SK-N-SH (cell line): Measurements from ENCODE around the gene ZNF592. TPM values are rescaled to one million over a fixed set of nuclear protein-coding genes. Genes with fewer than 3 reads are reported as not detected.

Experiments
- CTCF ChIA-PET: fragments of 300-600, 350-600 bp; formaldehyde crosslinking; extraction: SDS; loops from one replicate; lab custom pipeline; 2021; lab: Yijun Ruan, JAX
- POLR2A ChIA-PET: fragments of 350-600 bp; sonication (Branson Sonifier 250); formaldehyde crosslinking; extraction: SDS; loops from one replicate; lab custom pipeline; 2020; ENCODE audit warnings: antibody characterized with exemption, inconsistent platforms; lab: Yijun Ruan, JAX
- DNase-seq: peaks from one replicate; pipeline ENCODE4 v3.0.0; 2012
- H2AFZ ChIP-seq: fragments of 200-600 bp; sonication (generic); 2 replicates; pipeline ENCODE4 v1.8.1; 2016; ENCODE audit warnings: antibody characterized with exemption, mild to moderate bottlenecking, low read depth
- H3F3A ChIP-seq: fragments of 200-600 bp; sonication (generic); replicated peaks from 2 replicates; pipeline ENCODE3; 2016; ENCODE audit warnings: antibody characterized with exemption, mild to moderate bottlenecking; ENCODE audit not compliant: insufficient read depth
- H3K27ac ChIP-seq, 2 experiments: fragments of 200-500 bp in 1 of 2; fragments of 200-600 bp in 1 of 2; sonication (Bioruptor generic) in 1 of 2; sonication (generic), shearing (Covaris generic) in 1 of 2; 2 replicates each; pipeline versions ENCODE4 v1.5.1 to v1.6.1; 2014 to 2016; ENCODE audit warnings: low read depth in 2 of 2, inconsistent platforms in 1 of 2, low read length in 1 of 2, mild to moderate bottlenecking in 1 of 2, mixed read lengths in 1 of 2
- H3K27me3 ChIP-seq: fragments of 200-600 bp; sonication (generic), shearing (Covaris generic); 2 replicates; pipeline ENCODE4 v1.6.1; 2016; ENCODE audit warnings: mixed run types; ENCODE audit not compliant: insufficient read depth
- H3K36me3 ChIP-seq, 2 experiments: fragments of 200-500 bp in 1 of 2; fragments of 200-600 bp in 1 of 2; sonication (Bioruptor generic) in 1 of 2; sonication (generic) in 1 of 2; replicated peaks in 1 of 2; 2 replicates each; pipeline versions ENCODE3 to v1.5.1; 2014 to 2016; ENCODE audit warnings: low read length in 1 of 2, mild to moderate bottlenecking in 1 of 2; ENCODE audit not compliant: insufficient read depth in 2 of 2, control insufficient read depth in 1 of 2
- H3K4me1 ChIP-seq, 2 experiments: fragments of 200-500 bp in 1 of 2; fragments of 200-600 bp in 1 of 2; sonication (Bioruptor generic) in 1 of 2; sonication (generic), shearing (Covaris generic) in 1 of 2; 2 replicates each; pipeline versions ENCODE4 v1.5.1 to v1.6.1; 2014 to 2016; ENCODE audit warnings: low read depth in 1 of 2, low read length in 1 of 2, mixed run types in 1 of 2; ENCODE audit not compliant: insufficient read depth in 2 of 2, control insufficient read depth in 1 of 2
- H3K4me2 ChIP-seq: fragments of 200-600 bp; sonication (generic), shearing (Covaris generic); 2 replicates; pipeline ENCODE4 v1.6.1; 2017; ENCODE audit warnings: mixed run types
- H3K4me3 ChIP-seq, 2 experiments: fragments of 200-500 bp in 1 of 2; fragments of 200-600 bp in 1 of 2; sonication (Bioruptor generic) in 1 of 2; sonication (generic), shearing (Covaris generic) in 1 of 2; 2 replicates each; pipeline versions ENCODE4 v1.5.1 to v1.8.1; 2014 to 2016; ENCODE audit warnings: low read depth in 2 of 2, inconsistent platforms in 1 of 2, low read length in 1 of 2, mild to moderate bottlenecking in 1 of 2, mixed read lengths in 1 of 2, moderate library complexity in 1 of 2
- H3K79me2 ChIP-seq: fragments of 200-600 bp; sonication (generic); 2 replicates; pipeline ENCODE4 v1.8.1; 2017; ENCODE audit warnings: mild to moderate bottlenecking; ENCODE audit not compliant: insufficient read depth
- H3K9ac ChIP-seq: fragments of 200-600 bp; sonication (generic); 2 replicates; pipeline ENCODE4 v1.6.1; 2017; ENCODE audit warnings: mixed run types
- H3K9me2 ChIP-seq: fragments of 200-600 bp; sonication (generic); 2 replicates; pipeline ENCODE4 v1.6.1; 2017; ENCODE audit warnings: mixed run types
- H3K9me3 ChIP-seq: fragments of 200-600 bp; sonication (generic); 2 replicates; pipeline ENCODE4 v1.6.1; 2017; ENCODE audit warnings: mixed run types, mild to moderate bottlenecking, moderate library complexity
- H4K20me1 ChIP-seq: fragments of 200-600 bp; sonication (generic); 2 replicates; pipeline ENCODE4 v1.6.1; 2017; ENCODE audit warnings: mild to moderate bottlenecking, mixed run types; ENCODE audit not compliant: insufficient read depth
- FOXM1 ChIP-seq: IDR thresholded peaks from 2 replicates; pipeline ENCODE4 v1.4.0; 2012; ENCODE audit warnings: low read depth, mild to moderate bottlenecking
- GABPA ChIP-seq: IDR thresholded peaks from 2 replicates; pipeline ENCODE4 v1.4.0; 2012; ENCODE audit warnings: low read depth, mild to moderate bottlenecking
- GATA2 ChIP-seq: sonication (generic); formaldehyde crosslinking; IDR thresholded peaks from 2 replicates; pipeline ENCODE4 v1.5.0; 2020; ENCODE audit warnings: mild to moderate bottlenecking, missing genetic modification reagents
- JUND ChIP-seq: IDR thresholded peaks from 2 replicates; pipeline ENCODE4 v1.4.0; 2012
- MXI1 ChIP-seq: IDR thresholded peaks from 2 replicates; pipeline ENCODE4 v1.6.1; 2012; ENCODE audit warnings: mild to moderate bottlenecking, low read depth, low read length, improper control_type of control experiment
- NFIC ChIP-seq: IDR thresholded peaks from 2 replicates; pipeline ENCODE4 v1.4.0; 2012; ENCODE audit warnings: borderline replicate concordance
- NRF1 ChIP-seq: IDR thresholded peaks from 2 replicates; pipeline ENCODE4 v1.6.1; 2012; ENCODE audit warnings: low read depth, mild to moderate bottlenecking, low read length
- POLR2AphosphoS5 ChIP-seq: IDR thresholded peaks from 2 replicates; pipeline ENCODE4 v1.6.1; 2012; ENCODE audit warnings: low read depth, low read length
- RAD21 ChIP-seq: IDR thresholded peaks from 2 replicates; pipeline ENCODE4 v1.6.1; 2012; ENCODE audit warnings: mild to moderate bottlenecking, low read length
- RCOR1 ChIP-seq: fragments of 150-350 bp; IDR thresholded peaks from 2 replicates; pipeline ENCODE4 v1.6.1; 2017; ENCODE audit warnings: antibody characterized with exemption, low read length
- RFX5 ChIP-seq: IDR thresholded peaks from 2 replicates; pipeline ENCODE4 v1.6.1; 2012; ENCODE audit warnings: mild to moderate bottlenecking, improper control_type of control experiment, low read length
- SIN3A ChIP-seq: IDR thresholded peaks from 2 replicates; pipeline ENCODE4 v1.6.1; 2012; ENCODE audit warnings: low read depth, mild to moderate bottlenecking, low read length, moderate library complexity, borderline replicate concordance
- WGBS: methylation state at CpG from one replicate; pipeline ENCODE4 v1.1.6; 2017; ENCODE audit warnings: low lambda C conversion rate; 5-methylcytosine and 5-hydroxymethylcytosine counted together
- polyA plus RNA-seq, 3 experiments: library from polyadenylated mRNA; depleted of rRNA; stranded (reverse); fragments of >200 nt; gene quantifications; 2 replicates each; pipeline ENCODE4 v1.2.3, GENCODE V29; 2012
- TF ChIP-seq, protein P1 (sequence below): IDR thresholded peaks from 2 replicates; pipeline ENCODE4 v1.4.0; 2012; ENCODE audit warnings: low read depth, borderline replicate concordance
- TF ChIP-seq, protein P2 (sequence below): fragments of 150-350 bp; IDR thresholded peaks from 2 replicates; pipeline ENCODE4 v1.6.1; 2017; ENCODE audit warnings: antibody characterized with exemption, low read length, low read depth, borderline replicate concordance
- TF ChIP-seq, protein P3 (sequence below): IDR thresholded peaks from 2 replicates; pipeline ENCODE4 v1.6.1; 2012; ENCODE audit warnings: mild to moderate bottlenecking, low read depth, low read length, moderate library complexity

ZNF592 gene
- polyA plus RNA-seq, 1 of the 3 experiments (the other 2 are of a cell fraction), result 8.0 TPM

DNA sequence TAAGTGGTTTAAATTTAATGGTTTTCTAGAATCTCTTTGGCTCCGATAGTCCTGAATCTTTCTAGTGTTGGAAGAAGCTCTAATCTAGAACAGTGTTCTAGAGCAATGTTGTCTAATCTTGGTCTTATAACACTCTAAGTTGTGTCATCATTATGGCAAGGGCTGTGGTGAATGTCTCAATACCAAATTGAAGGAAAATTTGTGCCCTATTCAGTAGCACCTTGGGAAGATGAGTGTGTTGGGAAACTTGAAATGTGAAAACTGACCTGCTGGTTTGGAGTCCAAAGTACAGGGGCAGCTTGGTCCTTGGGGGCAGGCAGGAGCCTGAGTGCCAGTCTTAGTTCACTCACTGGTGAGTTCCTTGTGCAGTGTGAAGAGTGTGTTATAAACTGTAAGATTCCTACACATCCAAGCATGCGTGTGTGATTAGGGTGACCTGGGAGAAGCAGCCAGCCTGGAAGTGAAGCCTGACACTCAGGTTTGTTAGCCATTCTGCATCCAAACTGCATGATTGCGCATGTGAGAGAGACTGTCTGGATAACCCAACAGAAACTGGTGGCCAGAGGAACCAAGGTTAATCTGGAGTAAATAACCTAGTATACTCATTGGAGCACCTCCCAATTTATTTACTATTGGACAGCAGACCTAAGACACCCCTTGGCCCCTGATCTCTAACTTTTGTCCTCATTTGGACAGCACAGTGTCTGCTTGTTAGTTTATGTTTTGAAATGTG is 14.6 kb downstream of the ZNF592 start:
- H3K4me3 ChIP-seq, result no peak overlapping the region
- H3K9me2 ChIP-seq, result no peaks in the 10 kb centered on the region
- POLR2A ChIA-PET, result no interaction called here
- peaks cover 71% of the 10 kb centered on the region for H4K20me1 ChIP-seq
- CTCF ChIA-PET, result interaction anchor here (1.3 to 1.4 kb wide), 2 partner anchors 11 to 13 kb away, joined by 3 read pairs; no protein-coding TSS in a partner anchor
- peaks cover 97% of the 10 kb centered on the region for H3K79me2 ChIP-seq
- H3K9me3 ChIP-seq, result no peaks in the 10 kb centered on the region
- no peaks in the 10 kb centered on the region for H3K27me3 ChIP-seq
- peaks cover 0 to 7% of the 10 kb centered on the region in 2 experiments for H3K36me3 ChIP-seq
- DNase-seq, result no peak
- H3F3A ChIP-seq, result no peaks in the 10 kb centered on the region
- H3K27ac ChIP-seq, result no peak overlapping the region
- H3K4me1 ChIP-seq, result peaks cover 0 to 28% of the 10 kb centered on the region in 2 experiments; a peak in 3 of 4 replicates
- H2AFZ ChIP-seq, result no peak overlapping the region
- no peak overlapping the region for H3K4me2 ChIP-seq
- TF ChIP-seq FOXM1 (no peak), RAD21 (no peak), RFX5 (no peak), POLR2AphosphoS5 (no peak), MXI1 (no peak), NFIC (no peak), NRF1 (no peak), JUND (no peak), SIN3A (no peak), RCOR1 (no peak), GATA2 (CRISPR knock-in tag) (no peak), GABPA (no peak)
- TF ChIP-seq, protein P1, sequence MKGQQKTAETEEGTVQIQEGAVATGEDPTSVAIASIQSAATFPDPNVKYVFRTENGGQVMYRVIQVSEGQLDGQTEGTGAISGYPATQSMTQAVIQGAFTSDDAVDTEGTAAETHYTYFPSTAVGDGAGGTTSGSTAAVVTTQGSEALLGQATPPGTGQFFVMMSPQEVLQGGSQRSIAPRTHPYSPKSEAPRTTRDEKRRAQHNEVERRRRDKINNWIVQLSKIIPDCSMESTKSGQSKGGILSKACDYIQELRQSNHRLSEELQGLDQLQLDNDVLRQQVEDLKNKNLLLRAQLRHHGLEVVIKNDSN, result no peak
- TF ChIP-seq, protein P2, sequence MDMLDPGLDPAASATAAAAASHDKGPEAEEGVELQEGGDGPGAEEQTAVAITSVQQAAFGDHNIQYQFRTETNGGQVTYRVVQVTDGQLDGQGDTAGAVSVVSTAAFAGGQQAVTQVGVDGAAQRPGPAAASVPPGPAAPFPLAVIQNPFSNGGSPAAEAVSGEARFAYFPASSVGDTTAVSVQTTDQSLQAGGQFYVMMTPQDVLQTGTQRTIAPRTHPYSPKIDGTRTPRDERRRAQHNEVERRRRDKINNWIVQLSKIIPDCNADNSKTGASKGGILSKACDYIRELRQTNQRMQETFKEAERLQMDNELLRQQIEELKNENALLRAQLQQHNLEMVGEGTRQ, result no peak
- TF ChIP-seq, protein P3, sequence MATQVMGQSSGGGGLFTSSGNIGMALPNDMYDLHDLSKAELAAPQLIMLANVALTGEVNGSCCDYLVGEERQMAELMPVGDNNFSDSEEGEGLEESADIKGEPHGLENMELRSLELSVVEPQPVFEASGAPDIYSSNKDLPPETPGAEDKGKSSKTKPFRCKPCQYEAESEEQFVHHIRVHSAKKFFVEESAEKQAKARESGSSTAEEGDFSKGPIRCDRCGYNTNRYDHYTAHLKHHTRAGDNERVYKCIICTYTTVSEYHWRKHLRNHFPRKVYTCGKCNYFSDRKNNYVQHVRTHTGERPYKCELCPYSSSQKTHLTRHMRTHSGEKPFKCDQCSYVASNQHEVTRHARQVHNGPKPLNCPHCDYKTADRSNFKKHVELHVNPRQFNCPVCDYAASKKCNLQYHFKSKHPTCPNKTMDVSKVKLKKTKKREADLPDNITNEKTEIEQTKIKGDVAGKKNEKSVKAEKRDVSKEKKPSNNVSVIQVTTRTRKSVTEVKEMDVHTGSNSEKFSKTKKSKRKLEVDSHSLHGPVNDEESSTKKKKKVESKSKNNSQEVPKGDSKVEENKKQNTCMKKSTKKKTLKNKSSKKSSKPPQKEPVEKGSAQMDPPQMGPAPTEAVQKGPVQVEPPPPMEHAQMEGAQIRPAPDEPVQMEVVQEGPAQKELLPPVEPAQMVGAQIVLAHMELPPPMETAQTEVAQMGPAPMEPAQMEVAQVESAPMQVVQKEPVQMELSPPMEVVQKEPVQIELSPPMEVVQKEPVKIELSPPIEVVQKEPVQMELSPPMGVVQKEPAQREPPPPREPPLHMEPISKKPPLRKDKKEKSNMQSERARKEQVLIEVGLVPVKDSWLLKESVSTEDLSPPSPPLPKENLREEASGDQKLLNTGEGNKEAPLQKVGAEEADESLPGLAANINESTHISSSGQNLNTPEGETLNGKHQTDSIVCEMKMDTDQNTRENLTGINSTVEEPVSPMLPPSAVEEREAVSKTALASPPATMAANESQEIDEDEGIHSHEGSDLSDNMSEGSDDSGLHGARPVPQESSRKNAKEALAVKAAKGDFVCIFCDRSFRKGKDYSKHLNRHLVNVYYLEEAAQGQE, result no peak
- 95% methylated on average over 3 of the region's 3 CpGs for WGBS
- no peak overlapping the region for H3K9ac ChIP-seq
